ENCODE results near the gene VKORC1L1.
"Not testable (repeated sequence)": the region's sequence is repeated elsewhere in the genome, so short reads cannot be mapped to it uniquely, and the experiment has no call there.

Gene VKORC1L1

DNA sequence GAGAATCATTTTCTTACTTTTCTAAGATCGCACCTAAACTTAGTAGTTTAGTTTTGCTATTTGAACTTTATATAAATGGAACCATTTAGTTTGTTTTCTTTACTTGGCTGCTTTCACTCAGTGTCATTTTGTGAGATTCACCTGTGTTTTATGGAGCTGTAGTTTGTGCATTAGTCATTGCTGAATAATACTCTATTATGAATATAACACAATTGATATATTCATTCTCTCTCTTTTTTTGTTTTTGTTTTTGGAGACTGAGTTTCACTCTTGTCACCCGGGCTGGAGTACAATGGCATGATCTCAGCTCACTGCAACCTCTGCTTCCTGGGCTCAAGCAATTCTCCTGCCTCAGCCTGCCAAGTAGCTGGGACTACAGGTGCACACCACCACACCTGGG is 16.8 kb downstream of the VKORC1L1 start:
- in situ Hi-C loops (cut with HindIII; ENCODE audit: low sequenced_read_pairs); H3K4me3 ChIP-seq (ENCODE audit: low read depth, low read length); DNase-seq (ENCODE audit: low read depth, low spot score): not testable (repeated sequence)

DNA sequence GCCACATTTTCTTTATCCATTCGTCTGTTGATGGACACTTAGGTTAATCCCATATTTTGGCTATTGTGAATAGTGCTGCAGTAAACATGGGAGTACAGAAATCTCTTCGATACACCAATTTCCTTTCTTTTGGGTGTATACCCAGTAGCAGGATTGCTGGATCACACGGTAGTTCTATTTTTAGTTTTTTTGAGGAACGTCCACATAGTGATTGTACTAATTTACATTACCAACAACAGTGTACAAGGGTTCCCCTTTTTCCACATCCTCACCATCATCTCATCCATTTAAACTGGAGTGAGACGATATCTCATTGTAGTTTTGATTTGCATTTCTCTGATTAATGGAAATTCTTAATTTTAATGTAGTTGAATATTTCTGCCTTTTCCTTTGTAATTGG is 19.3 kb downstream of the VKORC1L1 start:
- TF ChIP-seq, protein P1, sequence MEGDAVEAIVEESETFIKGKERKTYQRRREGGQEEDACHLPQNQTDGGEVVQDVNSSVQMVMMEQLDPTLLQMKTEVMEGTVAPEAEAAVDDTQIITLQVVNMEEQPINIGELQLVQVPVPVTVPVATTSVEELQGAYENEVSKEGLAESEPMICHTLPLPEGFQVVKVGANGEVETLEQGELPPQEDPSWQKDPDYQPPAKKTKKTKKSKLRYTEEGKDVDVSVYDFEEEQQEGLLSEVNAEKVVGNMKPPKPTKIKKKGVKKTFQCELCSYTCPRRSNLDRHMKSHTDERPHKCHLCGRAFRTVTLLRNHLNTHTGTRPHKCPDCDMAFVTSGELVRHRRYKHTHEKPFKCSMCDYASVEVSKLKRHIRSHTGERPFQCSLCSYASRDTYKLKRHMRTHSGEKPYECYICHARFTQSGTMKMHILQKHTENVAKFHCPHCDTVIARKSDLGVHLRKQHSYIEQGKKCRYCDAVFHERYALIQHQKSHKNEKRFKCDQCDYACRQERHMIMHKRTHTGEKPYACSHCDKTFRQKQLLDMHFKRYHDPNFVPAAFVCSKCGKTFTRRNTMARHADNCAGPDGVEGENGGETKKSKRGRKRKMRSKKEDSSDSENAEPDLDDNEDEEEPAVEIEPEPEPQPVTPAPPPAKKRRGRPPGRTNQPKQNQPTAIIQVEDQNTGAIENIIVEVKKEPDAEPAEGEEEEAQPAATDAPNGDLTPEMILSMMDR (IDR thresholded peaks at IDR 0.05; ENCODE audit: low read depth, low read length): no peak
- no peak overlapping the region for H3K4me3 ChIP-seq (ENCODE audit: low read depth, low read length)
- no peak for DNase-seq (ENCODE audit: low read depth, low spot score)
- in situ Hi-C loops (cut with HindIII; ENCODE audit: low sequenced_read_pairs): no loop called here

DNA sequence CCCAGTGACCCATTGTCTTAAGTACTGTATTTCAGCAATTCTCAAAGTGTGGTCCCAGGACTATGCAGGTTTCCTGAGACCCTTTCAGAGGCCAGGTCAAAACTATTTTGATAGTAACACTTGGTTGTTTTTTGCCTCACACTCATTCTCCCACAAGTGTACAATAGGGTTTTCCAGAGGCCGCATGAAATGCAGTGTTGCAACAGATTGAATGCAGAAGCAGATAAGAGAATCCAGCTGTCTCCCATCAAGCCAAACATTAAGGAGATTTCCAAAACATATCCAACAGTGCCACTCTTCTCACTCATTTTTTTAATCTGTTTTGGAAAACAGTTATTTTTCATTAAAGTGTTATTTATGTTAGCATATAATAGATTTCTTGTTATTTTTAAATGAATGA is 20.0 kb downstream of the VKORC1L1 start:
- TF ChIP-seq, protein P1 (IDR thresholded peaks at IDR 0.05; ENCODE audit: low read depth, low read length): no peak
- H3K4me3 ChIP-seq (ENCODE audit: low read depth, low read length): no peak overlapping the region
- DNase-seq (ENCODE audit: low read depth, low spot score): no peak
- in situ Hi-C loops (cut with HindIII; ENCODE audit: low sequenced_read_pairs): no loop called here

- in situ Hi-C loops (cut with HindIII; ENCODE audit: low sequenced_read_pairs): no loop called here
- no peak overlapping the region for H3K4me3 ChIP-seq (ENCODE audit: low read depth, low read length)
- DNase-seq (ENCODE audit: low read depth, low spot score): no peak
- TF ChIP-seq, protein P1 (IDR thresholded peaks at IDR 0.05; ENCODE audit: low read depth, low read length): no peak
These were observed 23.5 kb downstream of the VKORC1L1 start for GRCh38 chr7:65896279-65896870.

DNA sequence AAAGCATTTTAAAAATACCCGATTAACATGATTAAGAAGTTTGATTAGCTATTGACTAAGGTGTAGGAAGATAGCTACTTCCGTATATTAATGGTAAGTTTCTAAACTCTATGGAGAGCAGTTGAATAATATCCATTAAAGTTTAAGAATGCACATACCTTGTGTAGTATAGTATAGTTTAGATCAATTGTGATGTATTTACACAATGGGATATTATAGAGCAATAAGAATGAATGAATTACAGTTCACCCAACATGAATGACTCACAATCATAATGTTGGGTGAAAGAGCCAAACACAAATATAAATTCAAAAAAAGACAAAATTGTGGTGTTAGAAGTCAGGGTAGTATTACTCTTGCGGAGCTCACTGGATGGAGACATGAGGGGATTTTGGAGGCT is 24.4 kb downstream of the VKORC1L1 start:
- H3K4me3 ChIP-seq (ENCODE audit: low read depth, low read length); in situ Hi-C loops (cut with HindIII; ENCODE audit: low sequenced_read_pairs); DNase-seq (ENCODE audit: low read depth, low spot score): not testable (repeated sequence)

DNA sequence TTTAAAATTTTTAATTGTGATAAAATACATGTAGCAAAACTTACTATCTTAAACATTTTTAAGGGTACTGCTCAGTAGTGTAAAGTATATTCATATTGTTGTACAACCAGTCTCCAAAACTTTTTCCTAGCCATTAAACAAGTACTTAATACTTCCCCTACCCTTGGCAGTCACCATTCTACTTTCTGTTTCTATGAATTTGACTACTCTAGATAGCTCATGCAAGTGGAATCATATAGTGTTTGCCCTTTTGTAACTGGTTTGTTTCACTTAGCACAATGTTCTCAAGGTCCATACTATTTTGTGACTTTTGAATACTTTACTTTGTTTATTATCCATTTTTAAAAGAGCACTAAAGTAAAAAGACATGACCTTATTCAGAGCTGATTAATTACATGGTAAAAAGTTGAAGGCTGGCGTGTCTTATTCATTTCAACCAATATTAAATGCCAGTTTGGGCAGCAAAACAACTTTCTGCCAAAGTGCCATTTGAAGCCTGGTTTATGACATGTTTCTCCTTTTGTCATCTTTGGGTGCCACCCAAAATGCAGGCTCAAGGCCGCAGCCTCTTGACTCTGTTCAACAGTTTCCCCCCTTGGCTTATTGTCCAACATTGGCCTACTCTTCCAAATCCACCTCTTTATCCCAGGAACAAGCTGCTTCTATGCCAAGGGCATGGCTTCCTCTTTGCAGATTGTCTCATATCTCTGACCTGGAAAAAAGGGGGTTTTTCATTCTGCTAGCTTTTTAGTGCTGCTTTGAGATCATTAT is 26.0 kb downstream of the VKORC1L1 start:
- DNase-seq (ENCODE audit: low read depth, low spot score); H3K4me3 ChIP-seq (ENCODE audit: low read depth, low read length); in situ Hi-C loops (cut with HindIII; ENCODE audit: low sequenced_read_pairs): not testable (repeated sequence)

DNA sequence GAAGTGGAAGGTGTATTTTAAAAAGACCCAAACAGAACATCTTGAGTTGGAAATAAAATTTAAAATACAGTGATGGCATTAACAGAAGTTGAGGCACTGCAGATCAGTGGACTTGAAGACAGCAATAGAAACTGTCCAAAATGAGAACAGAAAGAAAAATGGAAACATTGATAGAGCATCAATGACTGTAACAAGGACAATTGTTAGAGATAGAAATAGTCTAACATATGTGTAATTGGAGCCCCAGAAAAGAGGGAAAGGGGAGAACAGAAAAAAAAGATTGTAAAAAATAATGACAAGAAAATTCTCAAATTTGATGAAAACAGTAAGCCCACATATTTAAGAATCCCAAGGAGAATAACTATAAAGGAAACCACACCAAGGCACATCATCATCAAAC is 29.4 kb downstream of the VKORC1L1 start:
- DNase-seq (ENCODE audit: low read depth, low spot score): no peak
- in situ Hi-C loops (cut with HindIII; ENCODE audit: low sequenced_read_pairs): no loop called here
- H3K4me3 ChIP-seq (ENCODE audit: low read depth, low read length): no peak overlapping the region
- TF ChIP-seq, protein P1 (IDR thresholded peaks at IDR 0.05; ENCODE audit: low read depth, low read length): no peak

GRCh38 chr7:65907501-65908198 is 34.8 kb downstream of the VKORC1L1 start:
- no peak overlapping the region for H3K4me3 ChIP-seq (ENCODE audit: low read depth, low read length)
- DNase-seq (ENCODE audit: low read depth, low spot score): no peak
- TF ChIP-seq, protein P1 (IDR thresholded peaks at IDR 0.05; ENCODE audit: low read depth, low read length): no peak
- in situ Hi-C loops (cut with HindIII; ENCODE audit: low sequenced_read_pairs): no loop called here
